RWPE2 (cell line): Measurements from ENCODE around the gene CARD16.

Experiments
- ATAC-seq: fragments of 200-7000 bp; cut with Tn5 transposase; 3 replicates; pipeline ENCODE4 v1.9.1; 2021; ENCODE audit warnings: low read depth
- DNase-seq: peaks from one replicate; pipeline ENCODE4 v3.0.0-alpha.2; 2020; ENCODE audit warnings: low spot score
- H3K27ac ChIP-seq: fragments of 450-650 bp; 2 replicates; pipeline ENCODE4 v1.5.1; 2017; ENCODE audit warnings: mild to moderate bottlenecking; ENCODE audit not compliant: poor library complexity, severe bottlenecking
- H3K27me3 ChIP-seq: fragments of 250-450 bp; sonication (Bioruptor Pico); 2 replicates; pipeline ENCODE4 v1.5.1; 2021; ENCODE audit warnings: mild to moderate bottlenecking, moderate library complexity; ENCODE audit not compliant: insufficient read depth, poor library complexity, severe bottlenecking
- H3K36me3 ChIP-seq: fragments of 250-450 bp; sonication (Bioruptor Pico); 2 replicates; pipeline ENCODE4 v1.5.1; 2020; ENCODE audit warnings: low read depth, mild to moderate bottlenecking, moderate library complexity
- H3K4me1 ChIP-seq: fragments of 250-450 bp; sonication (Bioruptor Pico); 2 replicates; pipeline ENCODE4 v1.5.1; 2021; ENCODE audit warnings: mild to moderate bottlenecking, moderate library complexity; ENCODE audit not compliant: insufficient read depth, poor library complexity, severe bottlenecking
- H3K4me3 ChIP-seq: fragments of 250-450 bp; sonication (Bioruptor Pico); 2 replicates; pipeline ENCODE4 v1.5.1; 2021; ENCODE audit warnings: mild to moderate bottlenecking, moderate library complexity; ENCODE audit not compliant: severe bottlenecking
- H3K9me3 ChIP-seq: fragments of 250-450 bp; sonication (Bioruptor Pico); 2 replicates; pipeline ENCODE4 v1.5.1; 2021; ENCODE audit warnings: mild to moderate bottlenecking, moderate library complexity; ENCODE audit not compliant: severe bottlenecking
- TF ChIP-seq, protein P1 (sequence below): fragments of 450-650 bp; IDR thresholded peaks from one replicate; pipeline ENCODE4 v1.5.1; 2017; ENCODE audit warnings: mild to moderate bottlenecking, moderate library complexity; ENCODE audit not compliant: poor library complexity, severe bottlenecking

CARD16 gene

DNA sequence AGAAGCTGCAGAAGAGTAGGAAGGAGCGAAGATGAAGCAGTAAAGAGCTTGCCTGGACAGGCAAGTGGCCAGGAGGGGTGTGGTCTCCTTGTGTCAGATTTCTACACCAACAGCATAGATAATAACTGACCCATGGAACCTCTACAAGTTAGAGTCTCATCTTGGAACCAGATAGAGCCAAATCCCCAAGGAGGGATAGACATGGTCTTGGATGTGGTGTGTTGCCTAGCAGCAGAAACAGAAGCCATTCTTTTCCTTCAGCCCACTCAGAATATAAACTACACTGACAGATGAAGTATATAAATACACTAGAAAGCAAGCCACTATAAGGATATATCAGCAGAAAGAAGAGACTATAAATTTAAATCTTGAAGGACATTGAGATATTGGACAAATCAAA is 4.3 kb upstream of the CARD16 start:
- H3K9me3 ChIP-seq, result no peaks in the 10 kb centered on the region
- TF ChIP-seq, protein P1, sequence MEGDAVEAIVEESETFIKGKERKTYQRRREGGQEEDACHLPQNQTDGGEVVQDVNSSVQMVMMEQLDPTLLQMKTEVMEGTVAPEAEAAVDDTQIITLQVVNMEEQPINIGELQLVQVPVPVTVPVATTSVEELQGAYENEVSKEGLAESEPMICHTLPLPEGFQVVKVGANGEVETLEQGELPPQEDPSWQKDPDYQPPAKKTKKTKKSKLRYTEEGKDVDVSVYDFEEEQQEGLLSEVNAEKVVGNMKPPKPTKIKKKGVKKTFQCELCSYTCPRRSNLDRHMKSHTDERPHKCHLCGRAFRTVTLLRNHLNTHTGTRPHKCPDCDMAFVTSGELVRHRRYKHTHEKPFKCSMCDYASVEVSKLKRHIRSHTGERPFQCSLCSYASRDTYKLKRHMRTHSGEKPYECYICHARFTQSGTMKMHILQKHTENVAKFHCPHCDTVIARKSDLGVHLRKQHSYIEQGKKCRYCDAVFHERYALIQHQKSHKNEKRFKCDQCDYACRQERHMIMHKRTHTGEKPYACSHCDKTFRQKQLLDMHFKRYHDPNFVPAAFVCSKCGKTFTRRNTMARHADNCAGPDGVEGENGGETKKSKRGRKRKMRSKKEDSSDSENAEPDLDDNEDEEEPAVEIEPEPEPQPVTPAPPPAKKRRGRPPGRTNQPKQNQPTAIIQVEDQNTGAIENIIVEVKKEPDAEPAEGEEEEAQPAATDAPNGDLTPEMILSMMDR, result no peak
- H3K27me3 ChIP-seq, result no peaks in the 10 kb centered on the region
- DNase-seq (no peak), ATAC-seq (no peak)
- H3K36me3 ChIP-seq, result no peaks in the 10 kb centered on the region
- peaks cover 20% of the 10 kb centered on the region for H3K4me1 ChIP-seq
- H3K4me3 ChIP-seq, result no peak overlapping the region
- no peak overlapping the region for H3K27ac ChIP-seq

DNA sequence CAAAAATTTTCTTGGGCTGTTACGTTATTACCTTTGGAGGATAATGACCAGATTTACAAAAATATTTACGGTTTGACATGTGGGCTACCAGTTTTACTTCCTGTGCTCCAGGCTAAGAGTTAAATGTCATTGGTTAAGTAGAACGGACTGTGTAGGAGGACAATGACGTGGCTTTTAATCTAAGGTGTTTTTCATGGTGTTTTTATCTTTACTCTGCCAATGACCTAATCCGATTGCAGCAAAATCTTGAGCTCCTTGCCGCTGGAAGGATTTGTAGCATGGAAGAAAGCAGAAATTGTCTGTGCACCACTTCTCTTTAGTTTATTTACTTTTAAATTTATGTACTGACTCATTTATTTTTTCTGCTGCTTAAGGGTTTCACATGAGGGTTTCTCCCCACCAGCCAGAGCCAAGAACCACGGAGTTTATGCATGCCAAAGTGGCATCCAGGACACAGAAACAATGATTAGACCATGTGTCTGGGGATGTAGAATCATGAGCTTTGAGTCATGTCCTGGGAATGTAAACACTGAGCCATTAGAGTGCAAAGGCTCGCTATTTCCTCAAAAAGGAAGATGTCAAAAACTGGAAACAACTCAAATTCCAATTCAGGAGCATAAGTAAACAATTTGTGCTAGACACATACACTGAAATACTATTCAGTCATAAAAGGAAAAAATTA is 1.9 kb upstream of the CARD16 start:
- H3K36me3 ChIP-seq, result no peaks in the 10 kb centered on the region
- H3K9me3 ChIP-seq, result no peaks in the 10 kb centered on the region
- TF ChIP-seq, protein P1, result no peak
- no peaks in the 10 kb centered on the region for H3K27me3 ChIP-seq
- ATAC-seq (peak; percentile 96), DNase-seq (peak; percentile 61)
- no peak overlapping the region for H3K4me3 ChIP-seq
- peak overlapping the region; percentile 73 for H3K27ac ChIP-seq
- peaks cover 20% of the 10 kb centered on the region for H3K4me1 ChIP-seq

DNA sequence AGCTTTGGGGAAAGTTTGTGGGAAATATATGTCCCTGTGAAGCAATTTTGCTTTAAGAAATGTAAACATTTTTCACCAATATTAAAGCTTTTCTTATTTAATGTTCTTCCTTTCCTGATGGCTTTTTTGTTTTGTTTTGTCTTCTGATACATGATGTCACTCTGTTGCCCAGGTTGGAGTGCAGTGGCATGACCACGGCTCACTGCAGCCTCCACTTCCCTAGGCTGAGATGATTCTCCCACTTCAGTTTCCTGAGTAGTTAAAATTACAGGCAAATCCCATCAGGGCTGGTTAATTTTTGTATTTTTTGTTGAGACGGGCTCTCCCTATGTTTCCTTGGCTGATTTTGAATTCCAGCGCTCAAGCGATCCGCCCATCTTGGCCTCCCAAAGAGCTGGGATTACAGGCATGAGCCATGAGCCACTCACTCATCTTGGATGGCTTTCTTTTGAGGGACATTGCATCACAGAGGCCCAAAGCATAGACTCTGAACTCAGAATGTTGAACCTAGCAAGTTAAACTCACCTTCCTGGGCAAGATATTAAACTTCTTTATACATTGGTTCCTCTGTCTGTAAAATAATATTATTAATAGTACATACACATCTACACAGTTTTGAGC is 651 bp upstream of the CARD16 start:
- TF ChIP-seq, protein P1, result no peak
- Histone ChIP-seq H3K36me3 (no peaks in the 10 kb centered on the region), H3K4me3 (no peak overlapping the region), H3K27ac (peak overlapping the region; percentile 73), H3K27me3 (no peaks in the 10 kb centered on the region), H3K9me3 (no peaks in the 10 kb centered on the region), H3K4me1 (peaks cover 20% of the 10 kb centered on the region)
- DNase-seq (no peak), ATAC-seq (no peak)

DNA sequence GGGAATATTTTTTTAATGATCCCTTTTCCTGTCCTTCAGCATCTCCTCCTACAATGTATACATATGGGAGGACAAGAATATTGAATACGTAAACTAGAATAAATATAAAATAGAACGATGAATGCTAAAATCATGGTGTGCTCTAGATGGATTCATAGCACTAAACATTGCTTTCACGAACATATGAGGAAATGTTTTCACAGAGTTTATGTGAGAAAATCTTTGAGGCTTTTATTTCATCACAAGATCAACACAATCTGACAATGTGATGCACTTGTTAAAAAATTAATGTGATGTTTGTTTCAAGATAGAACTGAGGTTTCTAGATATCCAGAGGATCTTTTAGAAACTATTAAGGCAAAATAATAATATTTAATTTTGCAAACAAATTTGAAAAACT is 3.0 kb downstream of the CARD16 start:
- Histone ChIP-seq H3K4me3 (no peak overlapping the region), H3K27ac (no peak overlapping the region)
- TF ChIP-seq, protein P1, result no peak

DNA sequence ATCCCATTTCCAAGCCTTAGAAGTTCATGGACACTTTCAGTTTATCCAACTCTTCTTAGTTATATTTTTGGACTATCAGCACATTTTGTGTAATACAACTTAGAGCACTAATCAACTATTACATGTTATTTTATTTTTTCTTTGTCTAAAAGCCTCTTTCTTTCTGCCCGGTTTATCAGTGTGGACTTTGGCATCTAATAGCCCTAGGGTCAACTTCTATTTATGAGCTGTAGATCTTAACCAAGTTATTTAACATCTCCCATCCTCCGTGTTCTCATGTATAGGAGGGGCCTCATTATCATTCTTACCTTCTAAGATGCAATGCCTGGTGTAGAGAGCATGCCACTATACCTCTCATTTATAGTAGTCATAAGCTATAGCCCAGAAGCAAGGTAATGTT is 4.4 kb downstream of the CARD16 start:
- no peak for ATAC-seq
- Histone ChIP-seq H3K9me3 (no peaks in the 10 kb centered on the region), H3K4me1 (peaks cover 5% of the 10 kb centered on the region), H3K36me3 (no peaks in the 10 kb centered on the region), H3K4me3 (no peak overlapping the region), H3K27me3 (no peaks in the 10 kb centered on the region), H3K27ac (no peak overlapping the region)
- TF ChIP-seq, protein P1, result no peak
- no peak for DNase-seq

More for the DNA sequence above, 3.0 kb downstream of the CARD16 start:
- Histone ChIP-seq H3K36me3 (no peaks in the 10 kb centered on the region), H3K9me3 (no peaks in the 10 kb centered on the region), H3K4me1 (peaks cover 16% of the 10 kb centered on the region), H3K27me3 (no peaks in the 10 kb centered on the region)
- no peak for ATAC-seq
- no peak for DNase-seq
